WTC11 (cell line): ENCODE measurements around the gene BMP8A. TPM values are rescaled to one million over a fixed set of nuclear protein-coding genes. Genes with fewer than 3 reads are reported as not detected.
"Not testable (repeated sequence)": the region's sequence is repeated elsewhere in the genome, so short reads cannot be mapped to it uniquely, and the experiment has no call there.

Experiments used
- ATAC-seq: fragments of 200-7000 bp; cut with Tn5 transposase; 2 replicates; pipeline ENCODE4 v1.10.0; 2021; ENCODE audit warnings: mild to moderate bottlenecking, moderate library complexity
- CTCF ChIA-PET: fragments of 300-600 bp; sonication (Branson Sonifier 250); formaldehyde crosslinking; loops from one replicate; lab custom pipeline; 2021; ENCODE audit warnings: antibody characterized with exemption; lab: Charles Lee
- POLR2A ChIA-PET: fragments of 350-600 bp; sonication (Branson Sonifier 250); formaldehyde crosslinking; loops from one replicate; lab custom pipeline; 2021; ENCODE audit warnings: antibody characterized with exemption; lab: Charles Lee
- DNase-seq: peaks from one replicate; pipeline ENCODE4 v3.0.0; 2021; ENCODE audit warnings: low spot score
- H3K27ac Mint-ChIP-seq: 2 replicates; pipeline ENCODE4 v1.8.0; 2021; ENCODE audit warnings: mixed read lengths
- H3K27me3 Mint-ChIP-seq: 2 replicates; pipeline ENCODE4 v1.8.0; 2021; ENCODE audit warnings: low read depth, mild to moderate bottlenecking, moderate library complexity, mixed read lengths
- H3K36me3 Mint-ChIP-seq: 2 replicates; pipeline ENCODE4 v1.8.0; 2021; ENCODE audit warnings: mixed read lengths
- H3K4me1 Mint-ChIP-seq: 2 replicates; pipeline ENCODE4 v1.8.0; 2022; ENCODE audit warnings: mixed read lengths
- H3K4me3 Mint-ChIP-seq: 2 replicates; pipeline ENCODE4 v1.8.0; 2021; ENCODE audit warnings: mild to moderate bottlenecking, moderate library complexity, mixed read lengths
- H3K9me3 Mint-ChIP-seq: 2 replicates; pipeline ENCODE4 v1.8.0; 2021; ENCODE audit warnings: mixed read lengths
- CREB1 ChIP-seq: sonication (generic); formaldehyde crosslinking; IDR thresholded peaks from 2 replicates; pipeline ENCODE4 v1.8.0; 2023; ENCODE audit warnings: mild to moderate bottlenecking, missing genetic modification reagents
- CREM ChIP-seq: sonication (generic); formaldehyde crosslinking; IDR thresholded peaks from 2 replicates; pipeline ENCODE4 v1.8.1; 2022; ENCODE audit warnings: mild to moderate bottlenecking, missing genetic modification reagents, moderate library complexity
- FOXP1 ChIP-seq: sonication (generic); formaldehyde crosslinking; IDR thresholded peaks from 2 replicates; pipeline ENCODE4 v1.8.0; 2022; ENCODE audit warnings: missing genetic modification reagents, mild to moderate bottlenecking, moderate library complexity, borderline replicate concordance
- IRF2 ChIP-seq: sonication (generic); formaldehyde crosslinking; IDR thresholded peaks from 2 replicates; pipeline ENCODE4 v1.8.0; 2022; ENCODE audit warnings: low read depth, missing genetic modification reagents, borderline replicate concordance
- JAZF1 ChIP-seq: fragments of 250-450 bp; sonication (Bioruptor Pico); IDR thresholded peaks from 2 replicates; pipeline ENCODE4 v1.9.0; 2021; ENCODE audit warnings: moderate library complexity, mild to moderate bottlenecking, inconsistent platforms
- KAT7 ChIP-seq: sonication (generic); formaldehyde crosslinking; IDR thresholded peaks from 2 replicates; pipeline ENCODE4 v1.8.1; 2023; ENCODE audit warnings: missing genetic modification reagents, mild to moderate bottlenecking, borderline replicate concordance
- MXD4 ChIP-seq: fragments of 250-450 bp; sonication (Bioruptor Pico); IDR thresholded peaks from 2 replicates; pipeline ENCODE4 v1.8.0; 2021; ENCODE audit warnings: mild to moderate bottlenecking, moderate library complexity, borderline replicate concordance
- NR3C1 ChIP-seq: sonication (generic); formaldehyde crosslinking; conservative IDR thresholded peaks from 2 replicates; pipeline ENCODE4 v1.8.1; 2023; ENCODE audit warnings: low read depth, mild to moderate bottlenecking, missing genetic modification reagents
- PRRX2 ChIP-seq: fragments of 250-450 bp; sonication (Bioruptor Pico); IDR thresholded peaks from 2 replicates; pipeline ENCODE4 v1.8.0; 2021; ENCODE audit warnings: mild to moderate bottlenecking
- RELA ChIP-seq: sonication (generic); formaldehyde crosslinking; IDR thresholded peaks from 2 replicates; pipeline ENCODE4 v1.8.1; 2022; ENCODE audit warnings: missing genetic modification reagents, mild to moderate bottlenecking, borderline replicate concordance
- ZNF121 ChIP-seq: sonication (generic); formaldehyde crosslinking; IDR thresholded peaks from 2 replicates; pipeline ENCODE4 v1.8.0; 2023; ENCODE audit warnings: missing genetic modification reagents
- ZNF219 ChIP-seq: sonication (generic); formaldehyde crosslinking; IDR thresholded peaks from 2 replicates; pipeline ENCODE4 v1.8.0; 2023; ENCODE audit warnings: missing genetic modification reagents, mild to moderate bottlenecking, borderline replicate concordance
- ZNF232 ChIP-seq: sonication (generic); formaldehyde crosslinking; IDR thresholded peaks from 2 replicates; pipeline ENCODE4 v1.8.0; 2022; ENCODE audit warnings: mild to moderate bottlenecking, missing genetic modification reagents
- ZNF263 ChIP-seq: sonication (generic); formaldehyde crosslinking; IDR thresholded peaks from 2 replicates; pipeline ENCODE4 v1.8.1; 2022; ENCODE audit warnings: low read depth, mild to moderate bottlenecking, moderate library complexity, missing genetic modification reagents
- ZNF416 ChIP-seq: fragments of 250-450 bp; sonication (Bioruptor Pico); IDR thresholded peaks from 2 replicates; pipeline ENCODE4 v1.9.0; 2021; ENCODE audit warnings: mild to moderate bottlenecking, inconsistent platforms
- total RNA-seq: library from RNA; stranded (reverse); gene quantifications from 3 replicates; pipeline ENCODE4 v1.2.3, GENCODE V29; 2021
- TF ChIP-seq, protein P1 (sequence below): sonication (generic); formaldehyde crosslinking; IDR thresholded peaks from 2 replicates; pipeline ENCODE4 v1.8.1; 2022; ENCODE audit warnings: low read depth, missing genetic modification reagents, borderline replicate concordance
- TF ChIP-seq, protein P2 (sequence below): sonication (generic); formaldehyde crosslinking; IDR thresholded peaks from 2 replicates; pipeline ENCODE4 v1.8.0; 2023; ENCODE audit warnings: missing genetic modification reagents
- TF ChIP-seq, protein P3 (sequence below): fragments of 250-450 bp; sonication (Bioruptor Pico); IDR thresholded peaks from 2 replicates; pipeline ENCODE4 v1.8.0; 2021; ENCODE audit warnings: mild to moderate bottlenecking
- TF ChIP-seq, protein P4 (sequence below): sonication (generic); formaldehyde crosslinking; IDR thresholded peaks from 2 replicates; pipeline ENCODE4 v1.8.0; 2022; ENCODE audit warnings: missing genetic modification reagents
- TF ChIP-seq, protein P5 (sequence below): sonication (generic); formaldehyde crosslinking; IDR thresholded peaks from 2 replicates; pipeline ENCODE4 v1.8.1; 2022; ENCODE audit warnings: mild to moderate bottlenecking, missing genetic modification reagents, moderate library complexity, borderline replicate concordance
- TF ChIP-seq, protein P6 (sequence below): sonication (generic); formaldehyde crosslinking; IDR thresholded peaks from 2 replicates; pipeline ENCODE4 v1.8.1; 2023; ENCODE audit warnings: mild to moderate bottlenecking, missing genetic modification reagents, moderate library complexity
- TF ChIP-seq, protein P7 (sequence below): sonication (generic); formaldehyde crosslinking; IDR thresholded peaks from 2 replicates; pipeline ENCODE4 v1.8.1; 2023; ENCODE audit warnings: mild to moderate bottlenecking, missing genetic modification reagents
- TF ChIP-seq, protein P8 (sequence below): fragments of 250-450 bp; sonication (Bioruptor Pico); IDR thresholded peaks from 2 replicates; pipeline ENCODE4 v1.9.0; 2021; ENCODE audit warnings: mild to moderate bottlenecking

BMP8A gene
- total RNA-seq, 1 experiment from 2014 or later, result 0.94 TPM

DNA sequence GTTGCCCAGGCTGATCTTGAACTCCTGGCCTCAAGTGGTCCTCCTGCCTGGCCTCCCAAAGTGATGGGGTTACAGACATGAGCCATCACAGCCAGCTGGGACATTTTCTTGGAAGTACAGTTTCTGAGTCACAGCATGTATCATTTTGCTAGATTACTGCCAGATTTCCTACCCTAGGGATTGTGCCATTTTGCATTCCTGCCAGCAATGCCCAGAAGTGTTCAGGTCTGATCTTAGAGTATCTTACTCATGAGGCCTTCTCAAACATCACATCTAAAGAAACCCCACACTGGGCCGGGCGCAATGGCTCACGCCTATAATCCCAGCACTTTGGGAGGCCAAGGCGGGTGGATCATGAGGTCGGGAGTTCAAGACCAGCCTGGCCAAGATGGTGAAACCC lies 10.2 kb downstream of the BMP8A start (continued):
- TF ChIP-seq, protein P1, sequence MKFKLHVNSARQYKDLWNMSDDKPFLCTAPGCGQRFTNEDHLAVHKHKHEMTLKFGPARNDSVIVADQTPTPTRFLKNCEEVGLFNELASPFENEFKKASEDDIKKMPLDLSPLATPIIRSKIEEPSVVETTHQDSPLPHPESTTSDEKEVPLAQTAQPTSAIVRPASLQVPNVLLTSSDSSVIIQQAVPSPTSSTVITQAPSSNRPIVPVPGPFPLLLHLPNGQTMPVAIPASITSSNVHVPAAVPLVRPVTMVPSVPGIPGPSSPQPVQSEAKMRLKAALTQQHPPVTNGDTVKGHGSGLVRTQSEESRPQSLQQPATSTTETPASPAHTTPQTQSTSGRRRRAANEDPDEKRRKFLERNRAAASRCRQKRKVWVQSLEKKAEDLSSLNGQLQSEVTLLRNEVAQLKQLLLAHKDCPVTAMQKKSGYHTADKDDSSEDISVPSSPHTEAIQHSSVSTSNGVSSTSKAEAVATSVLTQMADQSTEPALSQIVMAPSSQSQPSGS, result no peak
- TF ChIP-seq FOXP1 (CRISPR knock-in tag) (no peak), ZNF219 (no peak), CREM (CRISPR knock-in tag) (no peak), ZNF416 (CRISPR knock-in tag) (no peak)
- TF ChIP-seq, protein P2, sequence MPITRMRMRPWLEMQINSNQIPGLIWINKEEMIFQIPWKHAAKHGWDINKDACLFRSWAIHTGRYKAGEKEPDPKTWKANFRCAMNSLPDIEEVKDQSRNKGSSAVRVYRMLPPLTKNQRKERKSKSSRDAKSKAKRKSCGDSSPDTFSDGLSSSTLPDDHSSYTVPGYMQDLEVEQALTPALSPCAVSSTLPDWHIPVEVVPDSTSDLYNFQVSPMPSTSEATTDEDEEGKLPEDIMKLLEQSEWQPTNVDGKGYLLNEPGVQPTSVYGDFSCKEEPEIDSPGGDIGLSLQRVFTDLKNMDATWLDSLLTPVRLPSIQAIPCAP (CRISPR knock-in tag), result no peak
- TF ChIP-seq, protein P3, sequence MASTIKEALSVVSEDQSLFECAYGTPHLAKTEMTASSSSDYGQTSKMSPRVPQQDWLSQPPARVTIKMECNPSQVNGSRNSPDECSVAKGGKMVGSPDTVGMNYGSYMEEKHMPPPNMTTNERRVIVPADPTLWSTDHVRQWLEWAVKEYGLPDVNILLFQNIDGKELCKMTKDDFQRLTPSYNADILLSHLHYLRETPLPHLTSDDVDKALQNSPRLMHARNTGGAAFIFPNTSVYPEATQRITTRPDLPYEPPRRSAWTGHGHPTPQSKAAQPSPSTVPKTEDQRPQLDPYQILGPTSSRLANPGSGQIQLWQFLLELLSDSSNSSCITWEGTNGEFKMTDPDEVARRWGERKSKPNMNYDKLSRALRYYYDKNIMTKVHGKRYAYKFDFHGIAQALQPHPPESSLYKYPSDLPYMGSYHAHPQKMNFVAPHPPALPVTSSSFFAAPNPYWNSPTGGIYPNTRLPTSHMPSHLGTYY (CRISPR knock-in tag), result no peak
- TF ChIP-seq, protein P4, sequence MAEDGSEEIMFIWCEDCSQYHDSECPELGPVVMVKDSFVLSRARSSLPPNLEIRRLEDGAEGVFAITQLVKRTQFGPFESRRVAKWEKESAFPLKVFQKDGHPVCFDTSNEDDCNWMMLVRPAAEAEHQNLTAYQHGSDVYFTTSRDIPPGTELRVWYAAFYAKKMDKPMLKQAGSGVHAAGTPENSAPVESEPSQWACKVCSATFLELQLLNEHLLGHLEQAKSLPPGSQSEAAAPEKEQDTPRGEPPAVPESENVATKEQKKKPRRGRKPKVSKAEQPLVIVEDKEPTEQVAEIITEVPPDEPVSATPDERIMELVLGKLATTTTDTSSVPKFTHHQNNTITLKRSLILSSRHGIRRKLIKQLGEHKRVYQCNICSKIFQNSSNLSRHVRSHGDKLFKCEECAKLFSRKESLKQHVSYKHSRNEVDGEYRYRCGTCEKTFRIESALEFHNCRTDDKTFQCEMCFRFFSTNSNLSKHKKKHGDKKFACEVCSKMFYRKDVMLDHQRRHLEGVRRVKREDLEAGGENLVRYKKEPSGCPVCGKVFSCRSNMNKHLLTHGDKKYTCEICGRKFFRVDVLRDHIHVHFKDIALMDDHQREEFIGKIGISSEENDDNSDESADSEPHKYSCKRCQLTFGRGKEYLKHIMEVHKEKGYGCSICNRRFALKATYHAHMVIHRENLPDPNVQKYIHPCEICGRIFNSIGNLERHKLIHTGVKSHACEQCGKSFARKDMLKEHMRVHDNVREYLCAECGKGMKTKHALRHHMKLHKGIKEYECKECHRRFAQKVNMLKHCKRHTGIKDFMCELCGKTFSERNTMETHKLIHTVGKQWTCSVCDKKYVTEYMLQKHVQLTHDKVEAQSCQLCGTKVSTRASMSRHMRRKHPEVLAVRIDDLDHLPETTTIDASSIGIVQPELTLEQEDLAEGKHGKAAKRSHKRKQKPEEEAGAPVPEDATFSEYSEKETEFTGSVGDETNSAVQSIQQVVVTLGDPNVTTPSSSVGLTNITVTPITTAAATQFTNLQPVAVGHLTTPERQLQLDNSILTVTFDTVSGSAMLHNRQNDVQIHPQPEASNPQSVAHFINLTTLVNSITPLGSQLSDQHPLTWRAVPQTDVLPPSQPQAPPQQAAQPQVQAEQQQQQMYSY (CRISPR knock-in tag), result no peak

DNA sequence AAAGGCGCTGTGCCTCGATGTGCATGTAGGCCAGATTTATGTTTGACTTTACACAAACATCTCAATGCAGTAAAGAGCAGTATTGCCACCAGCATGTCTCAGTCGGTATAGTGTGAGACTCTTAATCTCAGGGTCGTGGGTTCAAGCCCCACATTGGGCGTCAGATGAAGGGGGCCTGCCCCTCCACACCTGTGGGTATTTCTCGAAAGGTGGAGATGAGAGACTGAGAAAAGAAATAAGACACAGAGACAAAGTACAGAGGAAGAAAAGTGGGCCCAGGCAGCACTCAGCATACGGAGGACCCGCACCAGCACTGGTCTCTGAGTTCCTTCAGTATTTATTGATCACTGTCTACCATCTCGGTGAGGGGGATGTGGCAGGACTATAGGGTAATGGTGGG lies 13.0 kb downstream of the BMP8A start:
- H3K9me3 Mint-ChIP-seq, H3K36me3 Mint-ChIP-seq, H3K4me3 Mint-ChIP-seq, POLR2A ChIA-PET, ATAC-seq, DNase-seq, CTCF ChIA-PET, H3K27ac Mint-ChIP-seq: not testable (repeated sequence)
- H3K27me3 Mint-ChIP-seq, result peaks cover 13% of the 10 kb centered on the region
- peaks cover 15% of the 10 kb centered on the region for H3K4me1 Mint-ChIP-seq

DNA sequence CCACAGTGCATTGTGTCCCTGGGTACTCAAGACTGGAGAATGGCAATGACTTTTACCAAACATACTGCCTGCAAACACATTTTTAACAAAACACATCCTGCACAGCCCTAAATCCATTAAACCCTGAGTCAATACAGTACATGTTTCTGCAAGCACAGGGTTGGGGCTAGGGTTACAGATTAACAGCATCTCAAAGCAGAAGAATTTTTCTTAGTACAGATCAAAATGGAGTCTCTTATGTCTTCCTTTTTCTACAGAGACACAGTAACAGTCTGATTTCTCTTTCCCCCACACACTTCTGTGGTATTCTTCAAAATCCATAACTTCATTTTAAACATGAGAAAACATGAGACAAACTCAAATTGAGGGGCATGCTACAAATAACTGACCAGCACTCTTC lies 13.9 kb downstream of the BMP8A start:
- Mint-ChIP-seq H3K27ac (no peak overlapping the region), H3K4me1 (peaks cover 17% of the 10 kb centered on the region), H3K9me3 (peaks cover 4% of the 10 kb centered on the region), H3K27me3 (peaks cover 13% of the 10 kb centered on the region), H3K4me3 (no peak overlapping the region), H3K36me3 (no peaks in the 10 kb centered on the region)
- ATAC-seq (no peak), DNase-seq (no peak)
- ChIA-PET CTCF (interaction anchor here (0.7 kb wide), 1 partner anchor 14 kb away, joined by 4 read pairs; the partner anchor contains the start of gene BMP8A), POLR2A (no interaction called here)
- TF ChIP-seq PRRX2 (no peak), ZNF232 (CRISPR knock-in tag) (no peak), CREB1 (CRISPR knock-in tag) (no peak), MXD4 (no peak), RELA (CRISPR knock-in tag) (no peak), JAZF1 (no peak), ZNF121 (no peak), NR3C1 (CRISPR knock-in tag) (no peak), IRF2 (CRISPR knock-in tag) (no peak), ZNF263 (no peak), KAT7 (no peak)
- TF ChIP-seq, protein P5, sequence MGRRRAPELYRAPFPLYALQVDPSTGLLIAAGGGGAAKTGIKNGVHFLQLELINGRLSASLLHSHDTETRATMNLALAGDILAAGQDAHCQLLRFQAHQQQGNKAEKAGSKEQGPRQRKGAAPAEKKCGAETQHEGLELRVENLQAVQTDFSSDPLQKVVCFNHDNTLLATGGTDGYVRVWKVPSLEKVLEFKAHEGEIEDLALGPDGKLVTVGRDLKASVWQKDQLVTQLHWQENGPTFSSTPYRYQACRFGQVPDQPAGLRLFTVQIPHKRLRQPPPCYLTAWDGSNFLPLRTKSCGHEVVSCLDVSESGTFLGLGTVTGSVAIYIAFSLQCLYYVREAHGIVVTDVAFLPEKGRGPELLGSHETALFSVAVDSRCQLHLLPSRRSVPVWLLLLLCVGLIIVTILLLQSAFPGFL, result no peak
- TF ChIP-seq, protein P6, sequence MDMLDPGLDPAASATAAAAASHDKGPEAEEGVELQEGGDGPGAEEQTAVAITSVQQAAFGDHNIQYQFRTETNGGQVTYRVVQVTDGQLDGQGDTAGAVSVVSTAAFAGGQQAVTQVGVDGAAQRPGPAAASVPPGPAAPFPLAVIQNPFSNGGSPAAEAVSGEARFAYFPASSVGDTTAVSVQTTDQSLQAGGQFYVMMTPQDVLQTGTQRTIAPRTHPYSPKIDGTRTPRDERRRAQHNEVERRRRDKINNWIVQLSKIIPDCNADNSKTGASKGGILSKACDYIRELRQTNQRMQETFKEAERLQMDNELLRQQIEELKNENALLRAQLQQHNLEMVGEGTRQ (CRISPR knock-in tag), result no peak
- TF ChIP-seq, protein P7, sequence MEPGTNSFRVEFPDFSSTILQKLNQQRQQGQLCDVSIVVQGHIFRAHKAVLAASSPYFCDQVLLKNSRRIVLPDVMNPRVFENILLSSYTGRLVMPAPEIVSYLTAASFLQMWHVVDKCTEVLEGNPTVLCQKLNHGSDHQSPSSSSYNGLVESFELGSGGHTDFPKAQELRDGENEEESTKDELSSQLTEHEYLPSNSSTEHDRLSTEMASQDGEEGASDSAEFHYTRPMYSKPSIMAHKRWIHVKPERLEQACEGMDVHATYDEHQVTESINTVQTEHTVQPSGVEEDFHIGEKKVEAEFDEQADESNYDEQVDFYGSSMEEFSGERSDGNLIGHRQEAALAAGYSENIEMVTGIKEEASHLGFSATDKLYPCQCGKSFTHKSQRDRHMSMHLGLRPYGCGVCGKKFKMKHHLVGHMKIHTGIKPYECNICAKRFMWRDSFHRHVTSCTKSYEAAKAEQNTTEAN (CRISPR knock-in tag), result no peak
- TF ChIP-seq, protein P8, sequence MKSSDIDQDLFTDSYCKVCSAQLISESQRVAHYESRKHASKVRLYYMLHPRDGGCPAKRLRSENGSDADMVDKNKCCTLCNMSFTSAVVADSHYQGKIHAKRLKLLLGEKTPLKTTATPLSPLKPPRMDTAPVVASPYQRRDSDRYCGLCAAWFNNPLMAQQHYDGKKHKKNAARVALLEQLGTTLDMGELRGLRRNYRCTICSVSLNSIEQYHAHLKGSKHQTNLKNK, result no peak
